HCT116 (cell line): ENCODE results near the gene SP4. TPM values are rescaled to one million over a fixed set of nuclear protein-coding genes. Genes with fewer than 3 reads are reported as not detected.

Experiments
- ATAC-seq: fragments of 200-7000 bp; cut with Tn5 transposase; 2 replicates; pipeline ENCODE4 v1.9.1; 2020; ENCODE audit warnings: mild to moderate bottlenecking, moderate library complexity
- BruUV-seq: library from RNA; stranded (reverse); fragments of 400-500 nt; replicated peaks from 2 replicates; lab custom pipeline; 2021; lab: Mats Ljungman, UMichigan
- CTCF ChIA-PET: fragments of 300-600 bp; sonication (Branson Sonifier 250); formaldehyde crosslinking; loops from one replicate; lab custom pipeline; 2021; ENCODE audit warnings: antibody characterized with exemption; lab: Charles Lee
- POLR2A ChIA-PET: fragments of 300-600, 350-600 bp; sonication (Branson Sonifier 250); formaldehyde crosslinking; loops from one replicate; lab custom pipeline; 2021; ENCODE audit warnings: antibody characterized with exemption; lab: Charles Lee
- RAD21 ChIA-PET, 2 experiments: fragments of 300-600 bp; sonication (Branson Sonifier 250); formaldehyde crosslinking; loops; one replicate each; lab custom pipeline; 2023; ENCODE audit warnings: low total read pairs in 2 of 2; ENCODE audit not compliant: uncharacterized antibody in 2 of 2, unreplicated experiment in 2 of 2, low non-redundant PET in 1 of 2; lab: Charles Lee
- DNase-seq: peaks from one replicate; pipeline ENCODE4 v3.0.0-alpha.2; 2010; ENCODE audit warnings: low read depth, low spot score
- H2AFZ ChIP-seq: fragments of 200-600 bp; shearing (Covaris generic), sonication (generic); 2 replicates; pipeline ENCODE4 v1.6.1; 2017; ENCODE audit warnings: low read depth, mixed run types, mixed read lengths, antibody characterized with exemption, low read length; ENCODE audit not compliant: poor library complexity, severe bottlenecking
- H3K27ac ChIP-seq: 2 replicates; pipeline ENCODE4 v1.5.1; 2012; ENCODE audit warnings: low read depth, low read length
- H3K27me3 ChIP-seq: fragments of 200-600 bp; sonication (generic); 2 replicates; pipeline ENCODE4 v1.6.1; 2016; ENCODE audit warnings: mixed run types, low read length, mixed read lengths; ENCODE audit not compliant: insufficient read depth
- H3K36me3 ChIP-seq, 2 experiments: fragments of 200-500 bp in 1 of 2; fragments of 200-600 bp in 1 of 2; sonication (Bioruptor generic) in 1 of 2; sonication (generic) in 1 of 2; 2 replicates each; pipeline versions ENCODE4 v1.5.1 to v1.6.1; 2014 to 2016; ENCODE audit warnings: low read length in 2 of 2, inconsistent platforms in 1 of 2, mixed read lengths in 1 of 2, mixed run types in 1 of 2; ENCODE audit not compliant: insufficient read depth in 2 of 2, control insufficient read depth in 1 of 2
- H3K4me1 ChIP-seq, 2 experiments: fragments of 200-600 bp in 1 of 2; sonication (generic) in 1 of 2; 2 replicates each; pipeline versions ENCODE4 v1.5.1 to v1.6.1; 2012 to 2017; ENCODE audit warnings: low read length in 2 of 2, inconsistent platforms in 1 of 2, mild to moderate bottlenecking in 1 of 2, mixed read lengths in 1 of 2, mixed run types in 1 of 2, moderate library complexity in 1 of 2; ENCODE audit not compliant: insufficient read depth in 2 of 2, control insufficient read depth in 1 of 2
- H3K4me2 ChIP-seq: fragments of 200-600 bp; sonication (generic); 2 replicates; pipeline ENCODE4 v1.6.1; 2017; ENCODE audit warnings: mixed run types, low read length, mixed read lengths
- H3K4me3 ChIP-seq, 2 experiments: fragments of 200-600 bp in 1 of 2; sonication (generic) in 1 of 2; replicated peaks in 1 of 2; 2 replicates each; pipeline ENCODE4 v1.5.1; 2011 to 2016; ENCODE audit warnings: low read length in 2 of 2, control low read depth in 1 of 2, low read depth in 1 of 2, mild to moderate bottlenecking in 1 of 2, mixed read lengths in 1 of 2, mixed run types in 1 of 2
- H3K79me2 ChIP-seq: fragments of 200-600 bp; sonication (generic); 2 replicates; pipeline ENCODE4 v1.6.1; 2017; ENCODE audit warnings: mild to moderate bottlenecking, mixed run types, low read length, moderate library complexity, mixed read lengths; ENCODE audit not compliant: insufficient read depth
- H3K9ac ChIP-seq: fragments of 200-600 bp; sonication (generic); 2 replicates; pipeline ENCODE4 v1.6.1; 2016; ENCODE audit warnings: low read length, mixed read lengths
- H3K9me2 ChIP-seq: fragments of 200-600 bp; sonication (generic), shearing (Covaris generic); 2 replicates; pipeline ENCODE4 v1.6.1; 2017; ENCODE audit warnings: mixed run types, mild to moderate bottlenecking, moderate library complexity; ENCODE audit not compliant: insufficient read depth
- H3K9me3 ChIP-seq, 2 experiments: fragments of 200-500 bp in 1 of 2; fragments of 200-600 bp in 1 of 2; sonication (Bioruptor generic) in 1 of 2; sonication (generic) in 1 of 2; 2 replicates each; pipeline ENCODE4 v1.6.1; 2014 to 2017; ENCODE audit warnings: low read length in 2 of 2, mixed read lengths in 2 of 2, inconsistent platforms in 1 of 2, low read depth in 1 of 2, mild to moderate bottlenecking in 1 of 2, mixed run types in 1 of 2, moderate library complexity in 1 of 2; ENCODE audit not compliant: control insufficient read depth in 1 of 2, insufficient read depth in 1 of 2
- H4K20me1 ChIP-seq: fragments of 200-600 bp; sonication (generic), shearing (Covaris generic); 2 replicates; pipeline ENCODE4 v1.6.1; 2017; ENCODE audit warnings: mixed run types, mild to moderate bottlenecking, moderate library complexity; ENCODE audit not compliant: insufficient read depth
- CEBPB ChIP-seq: IDR thresholded peaks from 2 replicates; pipeline ENCODE4 v1.6.1; 2012; ENCODE audit warnings: low read depth
- CTCF ChIP-seq, 3 experiments: fragments of 200-600 bp in 1 of 3; sonication (generic) in 1 of 3; IDR thresholded peaks in 2 of 3; conservative IDR thresholded peaks in 1 of 3; 2 replicates each; pipeline ENCODE4 v1.5.1; 2012 to 2017; ENCODE audit warnings: low read depth in 2 of 3, low read length in 2 of 3, antibody characterized with exemption in 1 of 3, borderline replicate concordance in 1 of 3, control low read depth in 1 of 3, mild to moderate bottlenecking in 1 of 3, mixed read lengths in 1 of 3, mixed run types in 1 of 3, moderate library complexity in 1 of 3; ENCODE audit not compliant: insufficient read depth in 1 of 3
- EZH2 ChIP-seq: fragments of 200-600 bp; sonication (generic); IDR thresholded peaks from 2 replicates; pipeline ENCODE4 v1.6.1; 2017; ENCODE audit warnings: antibody characterized with exemption, mixed run types
- FOSL1 ChIP-seq: IDR thresholded peaks from 2 replicates; pipeline ENCODE4 v1.6.1; 2012; ENCODE audit warnings: low read depth
- JUND ChIP-seq: IDR thresholded peaks from 2 replicates; pipeline ENCODE4 v1.6.1; 2012
- POLR2AphosphoS5 ChIP-seq: IDR thresholded peaks from 2 replicates; pipeline ENCODE4 v1.6.1; 2011; ENCODE audit warnings: mild to moderate bottlenecking, low read depth, low read length, moderate library complexity
- RAD21 ChIP-seq: IDR thresholded peaks from 2 replicates; pipeline ENCODE4 v1.6.1; 2012; ENCODE audit warnings: low read depth, mild to moderate bottlenecking
- TCF7L2 ChIP-seq: IDR thresholded peaks from 2 replicates; pipeline ENCODE4 v1.7.0; 2011; ENCODE audit warnings: borderline replicate concordance, inconsistent platforms; ENCODE audit not compliant: insufficient read depth, insufficient read length; ENCODE audit errors: extremely low read depth
- ZBTB33 ChIP-seq: IDR thresholded peaks from 2 replicates; pipeline ENCODE4 v1.6.1; 2011; ENCODE audit warnings: mild to moderate bottlenecking, low read length, moderate library complexity; ENCODE audit not compliant: insufficient replicate concordance; ENCODE audit errors: extremely low read depth
- intact Hi-C: fragments of 100-400 bp; cut with micrococcal nuclease; formaldehyde crosslinking; loops from 2 replicates; pipeline ENCODE4 v1.10.0; 2022
- total RNA-seq: library from RNA; stranded (reverse); gene quantifications from one replicate; pipeline ENCODE4 v1.2.1, GENCODE V29; 2021; ENCODE audit not compliant: unreplicated experiment

The SP4 gene
- total RNA-seq, 1 experiment from 2014 or later, result 7.6 TPM

GRCh38 chr7:21450941-21451340, 23.1 kb downstream of the SP4 start:
- intact Hi-C loops, result no loop called here
- Histone ChIP-seq H4K20me1 (no peaks in the 10 kb centered on the region), H3K4me3 (no peak overlapping the region), H2AFZ (no peak overlapping the region), H3K27ac (no peak overlapping the region), H3K9me2 (no peaks in the 10 kb centered on the region), H3K4me1 (no peaks in the 10 kb centered on the region), H3K9me3 (peaks cover 0 to 9% of the 10 kb centered on the region in 2 experiments; a peak in 2 of 4 replicates), H3K27me3 (no peaks in the 10 kb centered on the region), H3K36me3 (0 out of 4 replicates have a peak, but pooled peaks cover 0 to 3% of the 10 kb centered on the region in 2 experiments), H3K9ac (no peak overlapping the region), H3K79me2 (no peaks in the 10 kb centered on the region), H3K4me2 (no peak overlapping the region)
- TF ChIP-seq RAD21, result no peak
- TF ChIP-seq FOSL1, result no peak
- no peak for TF ChIP-seq POLR2AphosphoS5
- no peak for TF ChIP-seq TCF7L2
- no peak for TF ChIP-seq CTCF (IDR thresholded peaks at IDR 0.05 in 2 of 3, conservative IDR thresholded peaks at IDR 0.05 in 1 of 3; ENCODE audit: borderline replicate concordance in 1 of 3, insufficient read depth in 1 of 3, low read depth in 2 of 3, low read length in 2 of 3)
- no peak for TF ChIP-seq CEBPB
- TF ChIP-seq JUND, result no peak
- no peak for TF ChIP-seq EZH2
- no peak for TF ChIP-seq ZBTB33
- DNase-seq (no peak), ATAC-seq (no peak)
- POLR2A ChIA-PET, result no interaction called here
- no TSS peak for BruUV-seq
- CTCF ChIA-PET, result no interaction called here
- RAD21 ChIA-PET, result no interaction called here
